ENCODE results near the gene SORCS1.

Gene SORCS1

GRCh38 chr10:106535304-106535953, 629.1 kb downstream of the SORCS1 start:
- H4K20me1 ChIP-seq (ENCODE audit: insufficient read depth, low read length): no peaks in the 10 kb centered on the region
- H3K4me2 ChIP-seq (ENCODE audit: low read depth, low read length): no peak overlapping the region
- no peaks in the 10 kb centered on the region for H3K79me2 ChIP-seq (ENCODE audit: low read length)
- H3F3A ChIP-seq (ENCODE audit: insufficient read depth, low read length): no peaks in the 10 kb centered on the region
- H3K27ac ChIP-seq (ENCODE audit: low read length): no peak overlapping the region
- TF ChIP-seq CTCF (IDR thresholded peaks at IDR 0.05; ENCODE audit: low read length) (no peak), EZH2 (optimal IDR thresholded peaks at IDR 0.05; ENCODE audit: low read depth, low read length) (no peak), EZH2phosphoT487 (IDR thresholded peaks at IDR 0.05; ENCODE audit: low read length) (no peak)
- no peaks in the 10 kb centered on the region for H3K9me2 ChIP-seq (replicated peaks; ENCODE audit: insufficient read depth, low read length)
- no peak overlapping the region for H3K4me3 ChIP-seq (ENCODE audit: low read length)
- no peak overlapping the region for H3K9ac ChIP-seq (ENCODE audit: low read length)
- H3K4me1 ChIP-seq (ENCODE audit: low read length): no peaks in the 10 kb centered on the region
- H3K27me3 ChIP-seq (replicated peaks; ENCODE audit: insufficient read depth, low read length): no peaks in the 10 kb centered on the region
- no peak overlapping the region for H2AFZ ChIP-seq (ENCODE audit: low read length)
- no peaks in the 10 kb centered on the region for H3K36me3 ChIP-seq (replicated peaks; ENCODE audit: insufficient read depth, low read length)
- no peaks in the 10 kb centered on the region for H3K9me3 ChIP-seq (replicated peaks; ENCODE audit: insufficient read depth, low read length)
- DNase-seq: no peak

- H3K4me2 ChIP-seq (ENCODE audit: low read depth, low read length): no peak overlapping the region
- no peak overlapping the region for H3K9ac ChIP-seq (ENCODE audit: low read length)
- no peaks in the 10 kb centered on the region for H3K27me3 ChIP-seq (replicated peaks; ENCODE audit: insufficient read depth, low read length)
- TF ChIP-seq EZH2 (optimal IDR thresholded peaks at IDR 0.05; ENCODE audit: low read depth, low read length) (no peak), EZH2phosphoT487 (IDR thresholded peaks at IDR 0.05; ENCODE audit: low read length) (no peak), CTCF (IDR thresholded peaks at IDR 0.05; ENCODE audit: low read length) (no peak)
- no peaks in the 10 kb centered on the region for H3K4me1 ChIP-seq (ENCODE audit: low read length)
- H3K9me3 ChIP-seq (replicated peaks; ENCODE audit: insufficient read depth, low read length): no peaks in the 10 kb centered on the region
- no peaks in the 10 kb centered on the region for H3K36me3 ChIP-seq (replicated peaks; ENCODE audit: insufficient read depth, low read length)
- no peaks in the 10 kb centered on the region for H3F3A ChIP-seq (ENCODE audit: insufficient read depth, low read length)
- DNase-seq: no peak
- no peaks in the 10 kb centered on the region for H3K9me2 ChIP-seq (replicated peaks; ENCODE audit: insufficient read depth, low read length)
- H4K20me1 ChIP-seq (ENCODE audit: insufficient read depth, low read length): no peaks in the 10 kb centered on the region
- H3K27ac ChIP-seq (ENCODE audit: low read length): no peak overlapping the region
- H2AFZ ChIP-seq (ENCODE audit: low read length): no peak overlapping the region
- H3K4me3 ChIP-seq (ENCODE audit: low read length): no peak overlapping the region
- no peaks in the 10 kb centered on the region for H3K79me2 ChIP-seq (ENCODE audit: low read length)
Measured at GRCh38 chr10:106534441-106534840, 630.1 kb downstream of the SORCS1 start.

GRCh38 chr10:106528702-106529101, 635.8 kb downstream of the SORCS1 start:
- Histone ChIP-seq H3K4me2 (ENCODE audit: low read depth, low read length) (no peak overlapping the region), H3K9me3 (replicated peaks; ENCODE audit: insufficient read depth, low read length) (no peaks in the 10 kb centered on the region), H3K9ac (ENCODE audit: low read length) (no peak overlapping the region), H3K4me3 (ENCODE audit: low read length) (no peak overlapping the region), H4K20me1 (ENCODE audit: insufficient read depth, low read length) (no peaks in the 10 kb centered on the region), H3K27me3 (replicated peaks; ENCODE audit: insufficient read depth, low read length) (no peaks in the 10 kb centered on the region), H2AFZ (ENCODE audit: low read length) (no peak overlapping the region), H3F3A (ENCODE audit: insufficient read depth, low read length) (no peaks in the 10 kb centered on the region), H3K79me2 (ENCODE audit: low read length) (no peaks in the 10 kb centered on the region), H3K36me3 (replicated peaks; ENCODE audit: insufficient read depth, low read length) (no peaks in the 10 kb centered on the region), H3K9me2 (replicated peaks; ENCODE audit: insufficient read depth, low read length) (no peaks in the 10 kb centered on the region), H3K4me1 (ENCODE audit: low read length) (no peaks in the 10 kb centered on the region), H3K27ac (ENCODE audit: low read length) (no peak overlapping the region)
- TF ChIP-seq CTCF (IDR thresholded peaks at IDR 0.05; ENCODE audit: low read length) (no peak), EZH2 (optimal IDR thresholded peaks at IDR 0.05; ENCODE audit: low read depth, low read length) (no peak), EZH2phosphoT487 (IDR thresholded peaks at IDR 0.05; ENCODE audit: low read length) (no peak)
- no peak for DNase-seq
